KMS-11 (cell line): ENCODE results near the gene KRTAP4-12.
"Not testable (repeated sequence)": the region's sequence is repeated elsewhere in the genome, so short reads cannot be mapped to it uniquely, and the experiment has no call there.

Experiments
- H2AFZ ChIP-seq: fragments of 200-600 bp; sonication (generic); 2 replicates; pipeline ENCODE4 v1.6.1; 2016; ENCODE audit warnings: antibody characterized with exemption, mixed run types, low read depth
- H3K27ac ChIP-seq: fragments of 200-600 bp; sonication (generic); 2 replicates; pipeline ENCODE4 v1.6.1; 2016; ENCODE audit warnings: mild to moderate bottlenecking, mixed run types
- H3K27me3 ChIP-seq: fragments of 200-600 bp; sonication (generic); 2 replicates; pipeline ENCODE4 v1.6.1; 2017; ENCODE audit warnings: mild to moderate bottlenecking, low read depth, mixed run types, moderate library complexity; ENCODE audit not compliant: insufficient read depth
- H3K36me3 ChIP-seq: fragments of 200-600 bp; sonication (generic); 2 replicates; pipeline ENCODE4 v1.6.1; 2017; ENCODE audit warnings: mild to moderate bottlenecking, mixed run types; ENCODE audit not compliant: insufficient read depth
- H3K4me1 ChIP-seq: fragments of 200-600 bp; sonication (generic); 2 replicates; pipeline ENCODE4 v1.6.1; 2016; ENCODE audit warnings: mild to moderate bottlenecking, low read depth, mixed run types; ENCODE audit not compliant: poor library complexity, severe bottlenecking
- H3K4me2 ChIP-seq: fragments of 200-600 bp; sonication (generic); 2 replicates; pipeline ENCODE4 v1.7.0; 2016; ENCODE audit warnings: mild to moderate bottlenecking, mixed run types
- H3K4me3 ChIP-seq: fragments of 200-600 bp; sonication (generic); IDR thresholded peaks from 2 replicates; pipeline ENCODE4 v1.6.1; 2017; ENCODE audit warnings: low read depth, low read length, mixed read lengths; ENCODE audit not compliant: insufficient read depth
- H3K79me2 ChIP-seq: fragments of 200-600 bp; sonication (generic); 2 replicates; pipeline ENCODE4 v1.6.1; 2016; ENCODE audit warnings: low read depth, mixed run types; ENCODE audit not compliant: insufficient read depth
- H3K9ac ChIP-seq: fragments of 200-600 bp; sonication (generic); 2 replicates; pipeline ENCODE4 v1.6.1; 2016; ENCODE audit warnings: mild to moderate bottlenecking, mixed run types
- H4K20me1 ChIP-seq: fragments of 200-600 bp; sonication (generic); 2 replicates; pipeline ENCODE4 v1.6.1; 2016; ENCODE audit warnings: mild to moderate bottlenecking, mixed run types; ENCODE audit not compliant: insufficient read depth
- CTCF ChIP-seq: fragments of 200-600 bp; sonication (generic); conservative IDR thresholded peaks from 2 replicates; pipeline ENCODE4 v1.6.1; 2017; ENCODE audit warnings: low read depth, mild to moderate bottlenecking, antibody characterized with exemption, low read length, moderate library complexity, mixed read lengths

Gene KRTAP4-12

GRCh38 chr17:41121742-41122141 lies 2.2 kb downstream of the KRTAP4-12 start:
- Histone ChIP-seq H2AFZ (no peak overlapping the region), H3K79me2 (no peaks in the 10 kb centered on the region), H4K20me1 (no peaks in the 10 kb centered on the region), H3K36me3 (no peaks in the 10 kb centered on the region), H3K4me3 (no peak overlapping the region), H3K4me2 (no peak overlapping the region), H3K27ac (no peak overlapping the region), H3K27me3 (no peaks in the 10 kb centered on the region), H3K4me1 (no peaks in the 10 kb centered on the region), H3K9ac (no peak overlapping the region)
- no peak for TF ChIP-seq CTCF

GRCh38 chr17:41119696-41120690 lies 4.0 kb downstream of the KRTAP4-12 start:
- H4K20me1 ChIP-seq, H3K79me2 ChIP-seq, H3K9ac ChIP-seq, H3K4me1 ChIP-seq, H3K4me2 ChIP-seq, H3K27me3 ChIP-seq, H3K4me3 ChIP-seq, H2AFZ ChIP-seq, H3K27ac ChIP-seq, H3K36me3 ChIP-seq: not testable (repeated sequence)

GRCh38 chr17:41118721-41119120 lies 5.3 kb downstream of the KRTAP4-12 start:
- Histone ChIP-seq H2AFZ (no peak overlapping the region), H3K4me3 (no peak overlapping the region), H3K4me2 (no peak overlapping the region), H4K20me1 (no peaks in the 10 kb centered on the region), H3K27ac (no peak overlapping the region), H3K79me2 (no peaks in the 10 kb centered on the region), H3K9ac (no peak overlapping the region), H3K27me3 (no peaks in the 10 kb centered on the region), H3K36me3 (no peaks in the 10 kb centered on the region), H3K4me1 (no peaks in the 10 kb centered on the region)
- TF ChIP-seq CTCF, result no peak

- H2AFZ ChIP-seq, H4K20me1 ChIP-seq, H3K79me2 ChIP-seq, H3K4me3 ChIP-seq, H3K36me3 ChIP-seq, H3K4me2 ChIP-seq, H3K4me1 ChIP-seq, H3K27me3 ChIP-seq, H3K9ac ChIP-seq, H3K27ac ChIP-seq: not testable (repeated sequence)
These were observed 6.1 kb downstream of the KRTAP4-12 start, which contains the start of gene KRTAP4-11 for GRCh38 chr17:41117846-41118386. Gene KRTAP4-11, minus strand, starts transcription at chr17:41118373. Its CDS starts 58 bp downstream, at chr17:41118315.

- Histone ChIP-seq H2AFZ (no peak overlapping the region), H3K27ac (no peak overlapping the region), H3K27me3 (no peaks in the 10 kb centered on the region), H3K79me2 (no peaks in the 10 kb centered on the region), H4K20me1 (no peaks in the 10 kb centered on the region), H3K4me1 (no peaks in the 10 kb centered on the region), H3K4me2 (no peak overlapping the region), H3K4me3 (no peak overlapping the region), H3K9ac (no peak overlapping the region), H3K36me3 (no peaks in the 10 kb centered on the region)
- no peak for TF ChIP-seq CTCF
These were observed 7.7 kb downstream of the KRTAP4-12 start for GRCh38 chr17:41116297-41116696.
